ENCODE data around the gene PLXNB1.
"Not testable (repeated sequence)": the region's sequence is repeated elsewhere in the genome, so short reads cannot be mapped to it uniquely, and the experiment has no call there.

Gene PLXNB1

GRCh38 chr3:48406443-48407431, 23.1 kb downstream of the PLXNB1 start:
- Histone ChIP-seq H3K27ac (ENCODE audit: low read depth, low read length) (no peak overlapping the region), H3K4me3 (ENCODE audit: low read depth in 1 of 2, low read length in 2 of 2) (no peak overlapping the region), H3K36me3 (ENCODE audit: insufficient read depth, low read length) (peaks cover 81% of the 10 kb centered on the region), H3K4me1 (ENCODE audit: insufficient read depth, low read length) (peaks cover 14% of the 10 kb centered on the region), H3K9me3 (ENCODE audit: low read length) (no peaks in the 10 kb centered on the region), H3K27me3 (ENCODE audit: control insufficient read depth in 1 of 2, insufficient read depth in 2 of 2, low read length in 2 of 2) (no peaks in the 10 kb centered on the region), H3K9ac (ENCODE audit: low read length) (no peak overlapping the region)

- Histone ChIP-seq H3K27ac (ENCODE audit: low read depth, low read length) (no peak overlapping the region), H3K36me3 (ENCODE audit: insufficient read depth, low read length) (peaks cover 73% of the 10 kb centered on the region), H3K4me1 (ENCODE audit: insufficient read depth, low read length) (peaks cover 17% of the 10 kb centered on the region)
Measured at GRCh38 chr3:48405971-48406370, 23.9 kb downstream of the PLXNB1 start.

GRCh38 chr3:48405343-48405881, 24.5 kb downstream of the PLXNB1 start:
- Histone ChIP-seq H3K9me3 (ENCODE audit: low read length) (no peaks in the 10 kb centered on the region), H3K36me3 (ENCODE audit: insufficient read depth, low read length) (peaks cover 67% of the 10 kb centered on the region), H3K27ac (ENCODE audit: low read depth, low read length) (no peak overlapping the region), H3K27me3 (ENCODE audit: control insufficient read depth in 1 of 2, insufficient read depth in 2 of 2, low read length in 2 of 2) (no peaks in the 10 kb centered on the region), H3K4me1 (ENCODE audit: insufficient read depth, low read length) (peaks cover 17% of the 10 kb centered on the region), H3K4me3 (ENCODE audit: low read depth in 1 of 2, low read length in 2 of 2) (no peak overlapping the region), H3K9ac (ENCODE audit: low read length) (no peak overlapping the region)

More at GRCh38 chr3:48405971-48406370, 23.9 kb downstream of the PLXNB1 start:
- Histone ChIP-seq H3K9me3 (ENCODE audit: low read length) (no peaks in the 10 kb centered on the region), H3K27me3 (ENCODE audit: control insufficient read depth in 1 of 2, insufficient read depth in 2 of 2, low read length in 2 of 2) (no peaks in the 10 kb centered on the region), H3K4me3 (ENCODE audit: low read depth in 1 of 2, low read length in 2 of 2) (no peak overlapping the region), H3K9ac (ENCODE audit: low read length) (no peak overlapping the region)

DNA sequence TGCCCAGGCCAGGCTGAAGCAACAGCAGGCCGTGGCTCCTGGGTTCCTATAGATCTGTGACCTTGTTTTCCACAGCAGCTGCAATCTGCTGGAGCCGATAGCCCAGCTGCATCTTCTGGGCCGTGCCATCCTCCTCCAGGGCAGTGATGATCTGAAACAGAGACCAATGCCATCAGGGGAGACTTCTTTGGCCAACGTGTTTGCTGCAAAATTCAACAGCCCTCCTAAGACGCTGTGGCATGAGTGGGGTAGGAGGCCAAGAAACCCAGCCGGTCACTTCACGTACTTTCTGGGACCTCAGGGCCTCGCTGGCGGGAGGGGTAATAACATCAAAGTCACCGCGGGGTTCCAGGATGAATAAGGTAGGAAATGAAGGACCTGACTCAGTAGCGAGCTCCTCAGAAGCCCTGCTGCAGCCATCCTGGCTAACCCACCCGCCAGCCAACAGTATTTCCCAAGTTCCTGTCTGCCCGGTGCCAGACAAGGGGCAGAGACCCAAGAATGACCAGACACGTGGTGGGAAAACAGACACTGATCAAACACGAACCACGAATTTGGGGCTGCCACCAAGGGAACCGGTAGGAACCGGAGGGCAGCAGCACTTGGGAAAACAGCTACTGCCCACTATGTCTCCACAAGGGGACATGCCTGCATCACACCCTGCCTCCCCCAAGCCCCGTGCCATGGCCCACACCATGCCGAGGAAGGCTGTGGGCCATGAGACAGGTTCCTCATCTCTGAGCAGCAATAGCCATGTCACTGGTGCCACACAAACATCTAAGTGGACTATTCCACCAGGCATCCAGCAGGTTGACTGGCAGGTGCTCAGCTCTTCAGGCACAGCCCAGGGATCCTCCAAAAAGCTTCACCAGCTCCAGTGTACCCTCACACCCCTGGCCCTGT, 25.2 kb downstream of the PLXNB1 start:
- H3K27me3 ChIP-seq (ENCODE audit: control insufficient read depth in 1 of 2, insufficient read depth in 2 of 2, low read length in 2 of 2): no peaks in the 10 kb centered on the region
- no peak overlapping the region for H3K9ac ChIP-seq (ENCODE audit: low read length)
- no peaks in the 10 kb centered on the region for H3K9me3 ChIP-seq (ENCODE audit: low read length)
- H3K4me3 ChIP-seq (ENCODE audit: low read depth in 1 of 2, low read length in 2 of 2): no peak overlapping the region
- H3K27ac ChIP-seq (ENCODE audit: low read depth, low read length): peak overlapping the region; percentile 46
- peaks cover 62% of the 10 kb centered on the region for H3K36me3 ChIP-seq (ENCODE audit: insufficient read depth, low read length)
- H3K4me1 ChIP-seq (ENCODE audit: insufficient read depth, low read length): peaks cover 17% of the 10 kb centered on the region

DNA sequence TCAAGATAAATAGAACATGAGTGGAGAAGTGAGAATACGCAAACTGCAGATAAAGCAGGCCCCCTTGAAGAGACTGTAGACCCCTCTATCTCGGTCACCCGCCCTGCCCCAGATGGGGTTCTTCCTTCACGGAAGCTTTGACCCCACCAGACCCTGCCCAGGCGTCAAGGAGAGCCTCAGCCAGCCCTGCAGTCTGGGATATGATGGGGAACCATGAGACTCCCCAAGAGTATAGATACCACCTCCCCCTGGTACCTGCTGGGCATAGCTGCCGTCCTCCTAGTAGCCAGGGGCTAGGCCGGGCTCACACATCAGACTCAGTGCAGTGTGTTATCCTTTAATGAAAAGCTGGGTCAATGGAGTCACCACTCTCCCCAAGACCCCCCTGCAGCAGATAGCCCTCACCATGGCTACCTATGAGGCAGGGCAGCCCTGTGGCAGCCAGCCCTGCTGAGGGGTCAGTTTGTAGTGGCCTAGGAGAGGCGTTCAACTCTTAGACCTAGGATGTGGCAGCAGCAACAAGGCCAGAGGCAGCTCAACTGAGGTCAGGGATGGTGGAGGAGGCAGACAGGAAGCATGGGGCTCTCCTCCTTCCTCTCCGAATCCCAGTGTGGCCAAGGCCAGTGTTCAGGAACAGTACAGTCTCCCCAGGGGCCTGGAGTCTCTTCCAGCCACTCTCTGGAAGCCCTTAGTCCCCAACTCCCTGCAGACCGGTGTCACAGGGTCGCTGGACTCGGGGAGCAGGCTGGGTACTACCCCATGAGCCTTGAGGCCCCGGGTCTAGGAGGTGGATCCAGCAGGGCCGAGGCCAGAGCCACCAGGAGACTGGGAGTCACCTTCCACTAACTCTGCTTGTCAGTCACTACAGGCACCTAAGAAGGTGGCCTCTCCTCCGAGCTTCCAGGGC, 26.1 kb downstream of the PLXNB1 start:
- Histone ChIP-seq H3K4me3 (ENCODE audit: low read depth in 1 of 2, low read length in 2 of 2) (no peak overlapping the region), H3K9ac (ENCODE audit: low read length) (no peak overlapping the region), H3K9me3 (ENCODE audit: low read length) (no peaks in the 10 kb centered on the region), H3K36me3 (ENCODE audit: insufficient read depth, low read length) (peaks cover 53% of the 10 kb centered on the region), H3K4me1 (ENCODE audit: insufficient read depth, low read length) (peaks cover 17% of the 10 kb centered on the region), H3K27me3 (ENCODE audit: control insufficient read depth in 1 of 2, insufficient read depth in 2 of 2, low read length in 2 of 2) (no peaks in the 10 kb centered on the region), H3K27ac (ENCODE audit: low read depth, low read length) (peak overlapping the region; percentile 46)

GRCh38 chr3:48402907-48403306, 27.0 kb downstream of the PLXNB1 start:
- Histone ChIP-seq H3K27ac (ENCODE audit: low read depth, low read length) (peak overlapping the region; percentile 93), H3K27me3 (ENCODE audit: control insufficient read depth in 1 of 2, insufficient read depth in 2 of 2, low read length in 2 of 2) (no peaks in the 10 kb centered on the region), H3K9ac (ENCODE audit: low read length) (no peak overlapping the region), H3K4me1 (ENCODE audit: insufficient read depth, low read length) (peaks cover 17% of the 10 kb centered on the region), H3K9me3 (ENCODE audit: low read length) (no peaks in the 10 kb centered on the region), H3K36me3 (ENCODE audit: insufficient read depth, low read length) (peaks cover 45% of the 10 kb centered on the region), H3K4me3 (ENCODE audit: low read depth in 1 of 2, low read length in 2 of 2) (no peak overlapping the region)

DNA sequence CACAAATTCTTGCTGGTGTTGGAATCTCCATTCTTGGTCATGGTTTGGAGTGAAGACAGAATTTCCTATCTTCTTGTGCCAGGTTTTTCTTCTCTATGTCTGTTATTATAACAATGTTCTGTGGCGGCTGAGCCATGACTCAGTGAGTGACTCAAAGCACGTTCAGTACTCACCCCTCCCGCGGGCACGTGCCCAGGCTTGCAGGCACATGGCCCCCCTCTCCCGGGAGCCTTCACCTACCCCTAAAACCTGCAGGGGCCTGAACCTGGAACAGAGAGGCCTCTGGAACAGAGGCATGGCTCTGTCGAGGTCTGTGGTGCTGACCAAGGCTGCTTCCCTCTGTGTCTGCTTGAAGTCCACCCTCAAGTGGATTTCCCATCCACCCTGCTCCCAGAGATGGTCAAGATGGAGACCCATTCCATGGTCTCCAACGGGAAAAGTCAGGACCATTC, 27.6 kb downstream of the PLXNB1 start:
- peak overlapping the region; percentile 93 for H3K27ac ChIP-seq (ENCODE audit: low read depth, low read length)
- H3K36me3 ChIP-seq (ENCODE audit: insufficient read depth, low read length): peaks cover 39% of the 10 kb centered on the region
- no peaks in the 10 kb centered on the region for H3K9me3 ChIP-seq (ENCODE audit: low read length)
- H3K27me3 ChIP-seq (ENCODE audit: control insufficient read depth in 1 of 2, insufficient read depth in 2 of 2, low read length in 2 of 2): no peaks in the 10 kb centered on the region
- peak overlapping the region in 1 of 2 donors; percentile 19 for H3K4me3 ChIP-seq (ENCODE audit: low read depth in 1 of 2, low read length in 2 of 2)
- H3K4me1 ChIP-seq (ENCODE audit: insufficient read depth, low read length): peaks cover 17% of the 10 kb centered on the region
- no peak overlapping the region for H3K9ac ChIP-seq (ENCODE audit: low read length)

- not testable (repeated sequence) for H3K4me3 ChIP-seq (ENCODE audit: low read depth in 1 of 2, low read length in 2 of 2); H3K9me3 ChIP-seq (ENCODE audit: low read length); H3K27me3 ChIP-seq (ENCODE audit: control insufficient read depth in 1 of 2, insufficient read depth in 2 of 2, low read length in 2 of 2)
- Histone ChIP-seq H3K36me3 (ENCODE audit: insufficient read depth, low read length) (peaks cover 32% of the 10 kb centered on the region), H3K4me1 (ENCODE audit: insufficient read depth, low read length) (peaks cover 17% of the 10 kb centered on the region), H3K27ac (ENCODE audit: low read depth, low read length) (peak overlapping the region; percentile 93), H3K9ac (ENCODE audit: low read length) (peak overlapping the region; percentile 11)
Measured at GRCh38 chr3:48401434-48401901, 28.4 kb downstream of the PLXNB1 start.

- Histone ChIP-seq H3K4me1 (ENCODE audit: insufficient read depth, low read length) (peaks cover 17% of the 10 kb centered on the region), H3K27me3 (ENCODE audit: control insufficient read depth in 1 of 2, insufficient read depth in 2 of 2, low read length in 2 of 2) (peaks cover 0 to 3% of the 10 kb centered on the region in 2 donors), H3K4me3 (ENCODE audit: low read depth in 1 of 2, low read length in 2 of 2) (no peak overlapping the region), H3K9me3 (ENCODE audit: low read length) (no peaks in the 10 kb centered on the region), H3K27ac (ENCODE audit: low read depth, low read length) (peak overlapping the region; percentile 93), H3K36me3 (ENCODE audit: insufficient read depth, low read length) (peaks cover 26% of the 10 kb centered on the region), H3K9ac (ENCODE audit: low read length) (no peak overlapping the region)
Measured at GRCh38 chr3:48400824-48401433, 29.0 kb downstream of the PLXNB1 start.
